HepG2 (cell line): Measurements from ENCODE around the gene SGIP1.

Experiments
- GATAD1 ChIP-seq: IDR thresholded peaks from 2 replicates; pipeline ENCODE4 v1.6.1; 2016; ENCODE audit warnings: missing genetic modification reagents, missing compliant biosample characterization
- RFX3 ChIP-seq: IDR thresholded peaks from 2 replicates; pipeline ENCODE4 v1.6.1; 2016; ENCODE audit warnings: missing biosample characterization, missing genetic modification reagents

DNA sequence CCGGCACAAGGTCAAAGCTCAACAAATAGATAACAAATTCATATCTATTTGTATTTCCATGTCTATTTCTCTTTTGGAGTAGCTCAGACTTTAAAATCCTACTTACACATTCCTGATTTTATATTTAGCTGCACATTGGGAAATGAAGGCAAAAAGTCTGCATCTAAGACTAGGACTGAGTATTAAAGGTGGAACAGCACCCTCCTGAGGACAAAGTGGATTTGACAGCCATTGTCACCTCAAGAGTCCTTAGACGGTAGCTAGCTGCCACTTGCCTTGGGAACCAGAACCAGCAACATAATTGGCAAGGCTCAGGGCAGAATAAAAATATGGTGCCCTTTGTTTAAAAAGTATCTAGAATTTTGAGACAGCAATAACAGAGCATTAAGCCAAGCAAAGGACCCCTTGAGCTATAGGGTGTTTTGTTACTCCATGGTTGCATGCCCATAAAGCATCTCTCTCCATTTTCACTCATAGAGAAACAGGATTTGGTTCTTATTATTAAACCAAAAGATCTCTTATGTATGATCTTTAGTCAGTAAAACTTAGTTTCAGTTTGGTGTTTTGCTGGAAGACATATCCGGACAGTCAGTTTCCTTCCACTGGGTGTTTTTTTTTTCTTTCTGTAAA, 30.0 kb upstream of the SGIP1 start:
- TF ChIP-seq RFX3 (CRISPR knock-in tag) (no peak), GATAD1 (CRISPR knock-in tag) (no peak)
